HG02938 (cell line): ENCODE results near the gene BCKDHB.

ENCODE experiments used
- ATAC-seq: cut with Tn5 transposase; IDR thresholded peaks from one replicate; pipeline ENCODE4 v1.9.1; 2021; ENCODE audit warnings: mild to moderate bottlenecking, moderate library complexity; ENCODE audit not compliant: unreplicated experiment

Gene BCKDHB

DNA sequence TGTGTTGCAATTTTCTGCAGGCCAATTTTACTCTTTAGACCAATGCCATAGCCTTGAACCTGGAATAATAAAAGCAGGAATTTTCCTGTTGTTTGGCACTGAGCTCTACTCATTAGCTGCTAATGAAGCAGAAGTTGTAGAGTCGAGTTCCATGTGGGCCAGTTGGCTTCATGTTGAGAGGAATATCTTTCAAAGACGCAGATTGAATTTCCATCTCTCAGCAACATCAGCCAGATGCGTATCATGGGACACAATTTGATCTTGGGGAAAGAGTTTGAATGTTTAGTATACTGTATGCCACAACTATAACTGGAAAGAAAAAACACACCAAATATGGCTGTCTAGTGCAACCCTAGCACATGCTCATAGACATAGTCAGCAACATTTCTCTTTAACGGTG lies 259.6 kb downstream of the BCKDHB start:
- no peak for ATAC-seq

DNA sequence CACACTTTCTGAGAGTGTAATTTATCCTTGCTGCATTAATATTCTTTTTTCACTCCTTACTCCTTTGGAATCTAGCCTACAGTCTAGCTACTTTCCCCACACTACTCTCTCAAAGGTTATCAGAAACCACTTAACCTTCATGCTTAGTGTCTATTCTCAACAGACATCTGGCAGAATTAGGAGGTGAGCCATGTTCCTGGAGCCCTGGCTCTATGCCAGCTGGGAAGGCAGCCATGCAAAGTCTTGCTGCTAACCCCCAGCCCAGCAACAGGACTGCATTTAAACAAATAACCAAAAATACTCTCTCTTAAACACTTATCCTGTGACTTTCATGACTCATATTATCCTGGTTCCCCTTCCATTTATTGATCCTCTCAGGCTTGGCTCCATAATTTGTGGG lies 260.2 kb downstream of the BCKDHB start:
- ATAC-seq, result no peak

DNA sequence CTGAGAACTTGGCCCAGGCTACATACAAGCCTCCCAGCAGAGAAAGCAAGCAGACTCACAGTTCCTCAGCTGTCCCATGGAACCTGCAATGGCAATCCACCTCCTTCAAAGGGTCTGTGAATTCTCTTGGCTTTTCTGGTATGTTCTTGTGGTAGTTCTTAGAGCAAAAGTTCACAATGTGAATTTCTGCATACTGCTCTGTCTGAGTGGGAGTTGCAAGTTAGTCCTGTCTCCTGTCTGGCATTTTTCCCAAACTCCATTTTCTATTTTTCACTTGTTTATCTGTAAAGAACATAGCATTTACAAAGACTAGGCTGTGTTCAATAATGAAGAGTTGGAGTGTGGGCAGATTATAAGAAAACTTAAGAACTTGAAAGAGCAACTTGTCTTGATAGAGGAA lies 269.9 kb downstream of the BCKDHB start:
- ATAC-seq, result no peak

DNA sequence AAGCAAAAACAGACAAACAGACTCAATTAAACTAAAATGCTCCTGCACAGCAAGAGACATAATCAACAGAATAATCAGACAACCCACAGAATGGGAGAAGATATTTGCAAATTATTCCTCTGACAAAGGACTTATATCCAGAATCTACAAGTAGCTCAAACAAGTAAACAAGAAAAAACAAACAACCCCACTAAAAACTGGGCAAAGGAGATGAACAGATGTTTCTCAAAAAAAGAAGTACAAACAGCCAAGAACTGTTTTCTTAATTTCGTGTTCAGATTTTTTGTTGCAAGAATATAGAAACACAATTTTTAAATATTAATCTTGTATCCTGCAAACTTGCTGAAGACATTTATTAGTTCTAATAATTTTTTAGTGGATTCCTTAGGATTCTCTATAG lies 274.1 kb downstream of the BCKDHB start:
- no peak for ATAC-seq

DNA sequence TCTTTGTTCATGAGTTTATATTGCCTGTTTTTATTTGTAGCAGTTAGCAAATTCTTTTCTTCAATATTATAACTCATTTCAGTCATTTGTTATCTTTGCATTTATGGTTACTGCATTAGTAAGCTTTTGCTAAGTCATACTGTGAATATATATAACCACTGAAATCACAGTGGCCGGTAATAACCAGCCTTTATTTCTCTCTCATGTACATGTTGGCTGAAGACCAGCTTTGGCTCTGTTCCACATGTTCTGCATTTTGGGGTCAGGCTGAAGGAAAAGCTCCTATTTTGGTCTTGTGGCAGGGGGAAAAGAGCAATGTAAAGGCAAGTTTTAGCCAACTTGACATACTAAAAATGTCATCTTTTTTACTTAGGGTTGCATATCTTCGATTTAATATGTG lies 276.3 kb downstream of the BCKDHB start:
- ATAC-seq, result no peak

DNA sequence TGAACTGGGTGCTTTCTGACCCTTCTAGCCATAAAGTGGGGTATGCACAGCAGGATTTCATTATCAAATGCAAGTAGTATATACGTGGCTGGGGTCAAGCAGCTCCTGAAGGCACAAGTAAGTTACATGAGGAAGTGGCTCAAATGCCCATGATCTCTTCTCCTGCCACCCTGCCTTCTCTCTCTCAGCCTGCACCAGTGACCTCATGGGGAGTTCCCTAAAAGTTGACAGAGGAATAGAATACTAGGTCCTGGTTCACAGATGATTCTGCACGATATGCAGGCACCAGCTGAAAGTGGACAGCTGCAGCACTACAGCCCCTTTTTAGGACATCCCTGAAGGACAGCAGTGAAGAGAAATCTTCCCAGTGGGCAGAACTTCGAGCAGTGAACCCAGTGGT lies 282.0 kb downstream of the BCKDHB start:
- no peak for ATAC-seq
